GM18951 (cell line): Measurements from ENCODE around the gene SURF1.

Experiments
- POLR2A ChIP-seq: IDR thresholded peaks from 4 replicates; pipeline ENCODE4 v1.6.1; 2011; ENCODE audit warnings: mild to moderate bottlenecking; ENCODE audit not compliant: insufficient read length, insufficient read depth; ENCODE audit errors: extremely low read depth
- in situ Hi-C: fragments of 300-500 bp; cut with MboI; formaldehyde crosslinking; loops from one replicate; pipeline ENCODE4 v1.12.0; 2022; ENCODE audit warnings: low sequenced_read_pairs, mixed read lengths, inconsistent platforms; ENCODE audit not compliant: unreplicated experiment

SURF1 gene

GRCh38 chr9:133348718-133349573 lies 7.3 kb downstream of the SURF1 start:
- in situ Hi-C loops, result no loop called here
- no peak for TF ChIP-seq POLR2A

- in situ Hi-C loops, result no loop called here
- peak; percentile 99 for TF ChIP-seq POLR2A
Measured at GRCh38 chr9:133347985-133348717, 8.1 kb downstream of the SURF1 start, which contains the start of the genes MED22 and RPL7A. Gene MED22 (minus strand): TSS chr9:133348131. CDS start chr9:133346662, 1,469 bp downstream. Gene RPL7A (plus strand): TSS chr9:133348218. CDS start chr9:133348244, 26 bp downstream.

- in situ Hi-C loops, result no loop called here
- TF ChIP-seq POLR2A, result no peak
Measured at GRCh38 chr9:133347515-133347984, 8.7 kb downstream of the SURF1 start.

- in situ Hi-C loops, result no loop called here
- TF ChIP-seq POLR2A, result no peak
Measured at GRCh38 chr9:133346021-133346785, 10.1 kb downstream of the SURF1 start.

GRCh38 chr9:133345596-133345995 lies 10.7 kb downstream of the SURF1 start:
- in situ Hi-C loops, result no loop called here
- TF ChIP-seq POLR2A, result no peak

- TF ChIP-seq POLR2A, result no peak
- in situ Hi-C loops, result no loop called here
Measured at GRCh38 chr9:133344979-133345378, 11.3 kb downstream of the SURF1 start.

GRCh38 chr9:133344071-133344470 lies 12.2 kb downstream of the SURF1 start:
- TF ChIP-seq POLR2A, result no peak
- in situ Hi-C loops, result no loop called here

GRCh38 chr9:133342570-133342969 lies 13.7 kb downstream of the SURF1 start:
- no peak for TF ChIP-seq POLR2A
- in situ Hi-C loops, result no loop called here

- TF ChIP-seq POLR2A, result no peak
- in situ Hi-C loops, result no loop called here
Measured at GRCh38 chr9:133342069-133342406, 14.2 kb downstream of the SURF1 start.

- no peak for TF ChIP-seq POLR2A
- in situ Hi-C loops, result no loop called here
Measured at GRCh38 chr9:133341369-133342068, 14.8 kb downstream of the SURF1 start.

GRCh38 chr9:133340916-133341315 lies 15.4 kb downstream of the SURF1 start:
- TF ChIP-seq POLR2A, result no peak
- in situ Hi-C loops, result no loop called here

- no peak for TF ChIP-seq POLR2A
- in situ Hi-C loops, result no loop called here
Measured at GRCh38 chr9:133340256-133340655, 16.0 kb downstream of the SURF1 start.
